ENCODE measurements around the gene BTF3. TPM values are rescaled to one million over a fixed set of nuclear protein-coding genes. Genes with fewer than 3 reads are reported as not detected.

Gene BTF3
- total and polyA plus RNA-seq, 2 of the 13 experiments (the other 11 are each of a cell fraction or from before 2014, with no cell fraction given) = 557 to 698 TPM

GRCh38 chr5:73534011-73534644, 35.9 kb downstream of the BTF3 start:
- no peak overlapping the region for H3K4me3 ChIP-seq (replicated peaks in 1 of 3; ENCODE audit: insufficient read depth in 1 of 3, low read depth in 2 of 3, low read length in 3 of 3)
- no TSS peak for BruUV-seq (replicated peaks)
- intact Hi-C loops (cut with micrococcal nuclease; ENCODE audit: unreplicated experiment) (no loop called here), in situ Hi-C loops (cut with HindIII; ENCODE audit: extremely low pct_ligation_motif_present, low pct_unique_long_range_greater_than_20kb) (no loop called here)
- H3K27me3 ChIP-seq (ENCODE audit: control insufficient read depth in 1 of 2, insufficient read depth in 2 of 2, low read length in 2 of 2) = no peaks in the 10 kb centered on the region
- ChIA-PET POLR2A (no interaction called here), CTCF (ENCODE audit: low intra/inter-chr PET ratio, low total read pairs) (no interaction called here)
- no peak overlapping the region for H2AFZ ChIP-seq (ENCODE audit: low read length)
- ATAC-seq = no peak
- no peak for TF ChIP-seq ZNF451 (CRISPR knock-in tag; IDR thresholded peaks at IDR 0.05)
- TF ChIP-seq ZNF253 (CRISPR knock-in tag; IDR thresholded peaks at IDR 0.05; ENCODE audit: borderline replicate concordance) = no peak
- TF ChIP-seq ZNF382 (CRISPR knock-in tag; IDR thresholded peaks at IDR 0.05; ENCODE audit: borderline replicate concordance) = no peak
- TF ChIP-seq TERF1 (CRISPR knock-in tag; IDR thresholded peaks at IDR 0.05) = no peak
- no peak for TF ChIP-seq PAF1 (CRISPR knock-in tag; IDR thresholded peaks at IDR 0.05)
- TF ChIP-seq HINFP (CRISPR knock-in tag; IDR thresholded peaks at IDR 0.05; ENCODE audit: low read depth) = no peak
- TF ChIP-seq NRL (CRISPR knock-in tag; IDR thresholded peaks at IDR 0.05; ENCODE audit: borderline replicate concordance) = no peak
- H3K27ac ChIP-seq (ENCODE audit: extremely low read length, insufficient read depth, low read length) = no peak overlapping the region
- peaks cover 11% of the 10 kb centered on the region for H3K9me3 ChIP-seq (ENCODE audit: low read length)
- FAIRE-seq = no peak
- no peaks in the 10 kb centered on the region for H3K79me2 ChIP-seq (ENCODE audit: insufficient read depth, low read length)
- no peak overlapping the region for H3K4me2 ChIP-seq (ENCODE audit: low read depth, low read length)
- H3K36me3 ChIP-seq (replicated peaks in 1 of 2; ENCODE audit: control insufficient read depth in 1 of 2, insufficient read depth in 2 of 2, low read length in 2 of 2) = no peaks in the 10 kb centered on the region
- no peaks in the 10 kb centered on the region for H4K20me1 ChIP-seq (ENCODE audit: insufficient read depth, low read length)
- peaks cover 18% of the 10 kb centered on the region; the same call in 1 of the 2 replicates for H3K4me1 ChIP-seq (ENCODE audit: insufficient read depth, low read length)
- H3K9ac ChIP-seq (ENCODE audit: insufficient read depth, low read depth, low read length) = no peak overlapping the region
- no peak for DNase-seq (ENCODE audit: low spot score)
- 34% methylated on average over 5 of the region's 5 CpGs for WGBS (ENCODE audit: low lambda C conversion rate)
